A549 (cell line): ENCODE results near the gene NR3C2. TPM values are rescaled to one million over a fixed set of nuclear protein-coding genes. Genes with fewer than 3 reads are reported as not detected.

Experiments used
- ATAC-seq, 2 experiments: fragments of 200-7000 bp in 1 of 2; fragments of >200 bp in 1 of 2; cut with Nextera tagmentation in 1 of 2; cut with Tn5 transposase in 1 of 2; 3 replicates each; pipeline versions ENCODE4 v1.8.0 to v1.9.1; 2018 to 2020; ENCODE audit warnings: mild to moderate bottlenecking in 1 of 2, moderate library complexity in 1 of 2
- CTCF ChIA-PET: fragments of 300-600 bp; sonication (Branson Sonifier 250); formaldehyde crosslinking; extraction: SDS; loops from one replicate; lab custom pipeline; 2021; ENCODE audit warnings: antibody characterized with exemption, inconsistent platforms; lab: Yijun Ruan, JAX
- POLR2A ChIA-PET: fragments of 350-600 bp; formaldehyde crosslinking; extraction: SDS; loops from one replicate; lab custom pipeline; 2021; ENCODE audit warnings: antibody characterized with exemption, inconsistent platforms; lab: Yijun Ruan, JAX
- DNase-seq, 2 experiments: peaks; one replicate each; pipeline versions ENCODE4 v3.0.0 to v3.0.0-alpha.2; 2011 to 2016; ENCODE audit warnings: low read depth in 1 of 2, low spot score in 1 of 2
- FAIRE-seq: peaks from 2 replicates; lab custom pipeline; 2011; peaks lifted over from hg19 to GRCh38; lab: Jason Lieb, UNC
- H3K27ac ChIP-seq, 2 experiments: fragments of >200 bp; sonication (Bioruptor Twin); formaldehyde crosslinking; 3 replicates each; pipeline ENCODE4 v1.5.1; 2016 to 2017
- H3K4me1 ChIP-seq: fragments of >200 bp; sonication (Bioruptor Twin); formaldehyde crosslinking; 3 replicates; pipeline ENCODE4 v1.6.1; 2016
- H3K4me2 ChIP-seq: fragments of >200 bp; sonication (Bioruptor Twin); formaldehyde crosslinking; 3 replicates; pipeline ENCODE4 v1.6.1; 2016
- H3K4me3 ChIP-seq: fragments of >200 bp; sonication (Bioruptor Twin); formaldehyde crosslinking; 3 replicates; pipeline ENCODE4 v1.5.1; 2016
- H3K9me3 ChIP-seq: fragments of >200 bp; sonication (Bioruptor Twin); formaldehyde crosslinking; 3 replicates; pipeline ENCODE4 v1.6.1; 2016
- CEBPB ChIP-seq, 2 experiments: fragments of >200 bp in 1 of 2; sonication (Bioruptor Twin) in 1 of 2; formaldehyde crosslinking in 1 of 2; IDR thresholded peaks; 2 replicates each; pipeline ENCODE4 v1.6.1; 2012 to 2016
- CHD2 ChIP-seq: fragments of 150-350 bp; IDR thresholded peaks from 2 replicates; pipeline ENCODE4 v1.6.1; 2014; ENCODE audit warnings: low read length; ENCODE audit not compliant: partially characterized antibody
- ESRRA ChIP-seq: fragments of 150-350 bp; IDR thresholded peaks from 2 replicates; pipeline ENCODE4 v1.6.1; 2014; ENCODE audit warnings: mild to moderate bottlenecking, low read length, borderline replicate concordance
- FOSB ChIP-seq: fragments of 250-450 bp; sonication (Bioruptor Pico); IDR thresholded peaks from 2 replicates; pipeline ENCODE4 v1.5.0; 2020; ENCODE audit warnings: mild to moderate bottlenecking, moderate library complexity
- FOSL2 ChIP-seq, 2 experiments: fragments of 450-650 bp in 1 of 2; fragments of >200 bp in 1 of 2; sonication (Bioruptor Twin) in 1 of 2; formaldehyde crosslinking; IDR thresholded peaks; 2 replicates each; pipeline versions ENCODE4 v1.5.0 to v1.6.1; 2016 to 2020; ENCODE audit warnings: mild to moderate bottlenecking in 1 of 2, moderate library complexity in 1 of 2
- GATA3 ChIP-seq: IDR thresholded peaks from 2 replicates; pipeline ENCODE4 v1.6.1; 2012; ENCODE audit warnings: borderline replicate concordance
- HEYL ChIP-seq: fragments of 250-450 bp; sonication (Bioruptor Pico); IDR thresholded peaks from 2 replicates; pipeline ENCODE4 v1.8.0; 2021; ENCODE audit warnings: mild to moderate bottlenecking, moderate library complexity
- JUNB ChIP-seq: fragments of >200 bp; sonication (Bioruptor Twin); formaldehyde crosslinking; IDR thresholded peaks from 2 replicates; pipeline ENCODE4 v1.6.1; 2016
- KDM5A ChIP-seq: fragments of 200-600 bp; sonication (generic); IDR thresholded peaks from 2 replicates; pipeline ENCODE4 v1.6.1; 2016; ENCODE audit warnings: antibody characterized with exemption, mild to moderate bottlenecking
- MYC ChIP-seq: IDR thresholded peaks from 2 replicates; pipeline ENCODE4 v1.6.1; 2012; ENCODE audit warnings: mild to moderate bottlenecking, inconsistent platforms, low read length, improper control_type of control experiment, borderline replicate concordance
- NFE2L2 ChIP-seq: fragments of 150-350 bp; conservative IDR thresholded peaks from 2 replicates; pipeline ENCODE4 v1.6.1; 2014; ENCODE audit warnings: low read length
- NR3C1 ChIP-seq: fragments of >200 bp; sonication (Bioruptor Twin); formaldehyde crosslinking; IDR thresholded peaks from 3 replicates; pipeline ENCODE4 v1.6.1; 2017
- RAD21 ChIP-seq, 2 experiments: fragments of >200 bp in 1 of 2; sonication (Bioruptor Twin) in 1 of 2; formaldehyde crosslinking in 1 of 2; IDR thresholded peaks in 1 of 2; conservative IDR thresholded peaks in 1 of 2; 2 replicates in 1 of 2; 3 replicates in 1 of 2; pipeline ENCODE4 v1.6.1; 2012 to 2018; ENCODE audit warnings: inconsistent platforms in 1 of 2
- RARB ChIP-seq: fragments of 250-450 bp; sonication (Bioruptor Pico); IDR thresholded peaks from 2 replicates; pipeline ENCODE4 v1.8.0; 2021; ENCODE audit warnings: mild to moderate bottlenecking, moderate library complexity
- RCOR1 ChIP-seq: fragments of 150-350 bp; IDR thresholded peaks from 2 replicates; pipeline ENCODE4 v1.6.1; 2014; ENCODE audit warnings: antibody characterized with exemption, low read length, low read depth
- RFX5 ChIP-seq: fragments of 450-650 bp; IDR thresholded peaks from 2 replicates; pipeline ENCODE4 v1.7.1; 2014; ENCODE audit warnings: antibody characterized with exemption, mild to moderate bottlenecking, moderate library complexity
- RNF2 ChIP-seq: fragments of 200-600 bp; sonication (generic); IDR thresholded peaks from 2 replicates; pipeline ENCODE4 v1.6.1; 2016; ENCODE audit warnings: low read depth, mild to moderate bottlenecking, antibody characterized with exemption, moderate library complexity, borderline replicate concordance
- SREBF2 ChIP-seq: fragments of 450-650 bp; IDR thresholded peaks from 2 replicates; pipeline ENCODE4 v1.6.1; 2014; ENCODE audit warnings: mild to moderate bottlenecking, moderate library complexity
- TP53 ChIP-seq: fragments of 250-450 bp; sonication (Bioruptor Pico); IDR thresholded peaks from 2 replicates; pipeline ENCODE4 v1.5.0; 2021; ENCODE audit warnings: mild to moderate bottlenecking, moderate library complexity
- WGBS: methylation state at CpG from one replicate; pipeline ENCODE4 v1.1.6; 2017; ENCODE audit errors: missing lambda C conversion rate; 5-methylcytosine and 5-hydroxymethylcytosine counted together
- polyA plus RNA-seq, 4 experiments: library from polyadenylated mRNA; depleted of rRNA in 3 of 4; stranded (reverse); fragments of >200 nt; fragmentation: RNase III in 1 of 4; extraction: RNeasy Plus Mini Kit Qiagen cat#74134 plus additional on column Dnase treatment in 1 of 4; gene quantifications; 2 replicates in 3 of 4; 3 replicates in 1 of 4; pipeline ENCODE4 v1.2.3, GENCODE V29; 2011 to 2017
- TF ChIP-seq, protein P1 (sequence below): fragments of 250-450 bp; sonication (Bioruptor Pico); IDR thresholded peaks from 2 replicates; pipeline ENCODE4 v1.5.0; 2021; ENCODE audit warnings: mild to moderate bottlenecking, moderate library complexity, borderline replicate concordance
- TF ChIP-seq, protein P2 (sequence below): fragments of 450-650 bp; IDR thresholded peaks from 2 replicates; pipeline ENCODE4 v1.6.1; 2014; ENCODE audit warnings: antibody characterized with exemption

NR3C2 gene
- polyA plus RNA-seq, 2 of the 4 experiments (the other 2 are of a cell fraction) = 0.01 to 0.03 TPM

DNA sequence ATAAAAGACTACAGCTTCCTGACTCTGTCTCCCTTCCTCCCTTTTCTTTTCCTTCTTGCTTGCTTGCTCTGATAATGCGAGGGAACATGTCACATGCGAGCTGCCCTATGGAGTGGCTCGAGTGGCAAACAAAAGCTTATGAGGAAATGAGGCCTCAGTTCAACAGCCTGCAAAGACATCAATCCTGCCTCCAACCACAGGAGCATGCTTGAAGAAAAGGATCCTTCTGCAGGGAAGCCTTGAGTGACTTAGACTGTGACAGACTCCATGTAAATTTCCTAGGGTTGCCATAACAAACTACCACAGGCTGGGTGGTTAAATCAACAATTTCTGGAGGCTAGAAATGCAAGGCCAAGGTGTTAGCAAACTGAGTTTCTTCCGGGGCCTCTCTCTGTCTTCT is 152.5 kb downstream of the NR3C2 start (continued):
- TF ChIP-seq, protein P1, sequence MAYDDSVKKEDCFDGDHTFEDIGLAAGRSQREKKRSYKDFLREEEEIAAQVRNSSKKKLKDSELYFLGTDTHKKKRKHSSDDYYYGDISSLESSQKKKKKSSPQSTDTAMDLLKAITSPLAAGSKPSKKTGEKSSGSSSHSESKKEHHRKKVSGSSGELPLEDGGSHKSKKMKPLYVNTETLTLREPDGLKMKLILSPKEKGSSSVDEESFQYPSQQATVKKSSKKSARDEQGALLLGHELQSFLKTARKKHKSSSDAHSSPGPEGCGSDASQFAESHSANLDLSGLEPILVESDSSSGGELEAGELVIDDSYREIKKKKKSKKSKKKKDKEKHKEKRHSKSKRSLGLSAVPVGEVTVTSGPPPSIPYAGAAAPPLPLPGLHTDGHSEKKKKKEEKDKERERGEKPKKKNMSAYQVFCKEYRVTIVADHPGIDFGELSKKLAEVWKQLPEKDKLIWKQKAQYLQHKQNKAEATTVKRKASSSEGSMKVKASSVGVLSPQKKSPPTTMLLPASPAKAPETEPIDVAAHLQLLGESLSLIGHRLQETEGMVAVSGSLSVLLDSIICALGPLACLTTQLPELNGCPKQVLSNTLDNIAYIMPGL = no peak
- no peak for TF ChIP-seq ESRRA
- no peak for TF ChIP-seq FOSB
- no peak for TF ChIP-seq KDM5A
- TF ChIP-seq RCOR1 = no peak
- no peak for TF ChIP-seq HEYL (CRISPR knock-in tag)
- TF ChIP-seq RARB (CRISPR knock-in tag) = no peak

GRCh38 chr4:148288448-148288847 is 153.8 kb downstream of the NR3C2 start:
- no peak for ATAC-seq
- Histone ChIP-seq H3K4me1 (no peaks in the 10 kb centered on the region), H3K4me2 (no peak overlapping the region), H3K9me3 (no peaks in the 10 kb centered on the region)
- FAIRE-seq = no peak
- 7% methylated on average over 3 of the region's 3 CpGs for WGBS
- no peak for DNase-seq
- CTCF ChIA-PET = no interaction called here
- TF ChIP-seq SREBF2 (no peak), FOSL2 (IDR thresholded peaks at IDR 0.05) (no peak), FOSL2 (CRISPR knock-in tag; IDR thresholded peaks at IDR 0.05) (no peak), JUNB (no peak), NFE2L2 (no peak), MYC (no peak), TP53 (no peak), CHD2 (no peak), RFX5 (no peak), RNF2 (no peak), KDM5A (no peak)
- TF ChIP-seq, protein P1 = no peak
- TF ChIP-seq, all 56 proteins: peak for 0
- H3K27ac ChIP-seq = no peak overlapping the region
- POLR2A ChIA-PET = no interaction called here
- H3K4me3 ChIP-seq = no peak overlapping the region

DNA sequence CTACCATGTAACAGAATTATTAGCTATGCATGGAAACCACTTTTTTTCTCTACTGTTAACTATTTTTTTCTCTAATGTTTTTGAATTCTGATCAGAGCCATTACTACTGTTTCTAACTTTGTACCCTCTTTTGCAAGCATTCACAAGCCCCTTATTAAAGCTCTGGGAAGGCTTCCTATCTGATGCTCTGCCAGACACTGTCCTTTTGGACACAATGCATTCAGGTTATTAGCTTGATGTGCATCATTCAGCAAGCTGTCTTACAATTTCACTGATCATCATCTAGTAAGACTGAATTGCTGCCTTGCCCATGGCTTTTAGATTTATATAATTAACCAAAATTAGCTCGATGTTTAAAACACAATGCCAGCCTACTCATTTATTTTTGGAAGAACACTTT is 155.1 kb downstream of the NR3C2 start:
- ATAC-seq (no peak), DNase-seq (no peak), FAIRE-seq (no peak)
- H3K4me3 ChIP-seq = no peak overlapping the region
- TF ChIP-seq SREBF2 (no peak), CEBPB (IDR thresholded peaks at IDR 0.05) (no peak), NFE2L2 (no peak), NR3C1 (no peak)
- TF ChIP-seq, protein P2, sequence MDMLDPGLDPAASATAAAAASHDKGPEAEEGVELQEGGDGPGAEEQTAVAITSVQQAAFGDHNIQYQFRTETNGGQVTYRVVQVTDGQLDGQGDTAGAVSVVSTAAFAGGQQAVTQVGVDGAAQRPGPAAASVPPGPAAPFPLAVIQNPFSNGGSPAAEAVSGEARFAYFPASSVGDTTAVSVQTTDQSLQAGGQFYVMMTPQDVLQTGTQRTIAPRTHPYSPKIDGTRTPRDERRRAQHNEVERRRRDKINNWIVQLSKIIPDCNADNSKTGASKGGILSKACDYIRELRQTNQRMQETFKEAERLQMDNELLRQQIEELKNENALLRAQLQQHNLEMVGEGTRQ = no peak
- no peaks in the 10 kb centered on the region for H3K4me1 ChIP-seq
- 0% methylated on average over 1 of the region's 1 CpG for whole genome bisulfite sequencing
- H3K9me3 ChIP-seq = no peaks in the 10 kb centered on the region
- no peak overlapping the region for H3K27ac ChIP-seq
- H3K4me2 ChIP-seq = no peak overlapping the region
- POLR2A ChIA-PET = no interaction called here
- CTCF ChIA-PET = no interaction called here

DNA sequence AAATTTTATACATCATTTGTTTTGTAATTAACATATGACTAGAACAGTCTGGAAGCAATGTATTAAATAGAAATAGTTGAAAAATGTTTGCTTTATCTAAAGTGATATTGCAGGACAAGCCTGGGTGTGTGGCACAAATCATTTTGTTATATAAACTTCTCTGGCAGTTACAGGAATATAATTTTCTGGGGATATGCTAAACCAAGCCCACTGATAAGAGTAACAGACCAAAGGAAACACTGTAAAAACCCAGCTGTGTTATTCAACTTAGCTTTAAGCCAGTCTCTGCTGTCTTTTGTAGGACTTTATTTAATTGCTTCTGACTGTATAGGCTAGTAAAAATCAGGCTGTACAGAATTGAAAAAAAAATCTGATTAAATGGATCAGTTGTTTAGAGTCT is 156.2 kb downstream of the NR3C2 start:
- ChIA-PET CTCF (no interaction called here), POLR2A (no interaction called here)
- Histone ChIP-seq H3K4me2 (no peak overlapping the region), H3K4me1 (no peaks in the 10 kb centered on the region), H3K9me3 (no peaks in the 10 kb centered on the region)
- ATAC-seq (no peak), FAIRE-seq (no peak), DNase-seq (no peak)
- TF ChIP-seq RFX5 (no peak), RAD21 (conservative IDR thresholded peaks at IDR 0.05 in 1 of 2, IDR thresholded peaks at IDR 0.05 in 1 of 2) (no peak), GATA3 (no peak)
- TF ChIP-seq, all 56 proteins: peak for 0
- Histone ChIP-seq H3K4me3 (no peak overlapping the region), H3K27ac (no peak overlapping the region)
